HepG2 (cell line): Measurements from ENCODE around the gene KPNB1. TPM values are rescaled to one million over a fixed set of nuclear protein-coding genes. Genes with fewer than 3 reads are reported as not detected.

Experiments
- ATAC-seq: fragments of 200-7000 bp; cut with Tn5 transposase; 3 replicates; pipeline ENCODE4 v1.9.1; 2020; ENCODE audit warnings: mild to moderate bottlenecking, moderate library complexity
- BruUV-seq: library from RNA; stranded (reverse); fragments of 400-500 nt; replicated peaks from 2 replicates; lab custom pipeline; 2021; lab: Mats Ljungman, UMichigan
- CTCF ChIA-PET: fragments of 300-600 bp; formaldehyde crosslinking; extraction: SDS; loops from one replicate; lab custom pipeline; 2021; ENCODE audit warnings: low total read pairs, inconsistent platforms, low intra/inter-chr PET ratio; lab: Yijun Ruan, JAX
- POLR2A ChIA-PET: fragments of 350-600 bp; sonication (Branson Sonifier 250); formaldehyde crosslinking; loops from one replicate; lab custom pipeline; 2020; ENCODE audit warnings: antibody characterized with exemption, inconsistent platforms; lab: Yijun Ruan, JAX
- DNase-seq: peaks from one replicate; pipeline ENCODE4 v3.0.0-alpha.2; 2015; ENCODE audit warnings: low spot score
- FAIRE-seq: peaks from 3 replicates; lab custom pipeline; 2011; peaks lifted over from hg19 to GRCh38; lab: Jason Lieb, UNC
- H2AFZ ChIP-seq: one replicate; pipeline ENCODE4 v1.6.1; 2011; ENCODE audit warnings: low read length, inconsistent platforms
- H3K27ac ChIP-seq: fragments of 300-600 bp; 3 replicates; pipeline ENCODE4 v1.8.0; 2011; ENCODE audit warnings: mixed run types, mild to moderate bottlenecking, mixed read lengths, low read length, inconsistent platforms; ENCODE audit not compliant: insufficient read depth; ENCODE audit errors: extremely low read length
- H3K27me3 ChIP-seq, 2 experiments: fragments of 200-600 bp in 1 of 2; 2 replicates in 1 of 2; 3 replicates in 1 of 2; pipeline versions ENCODE4 v1.6.0 to v1.8.0; 2011; ENCODE audit warnings: low read length in 2 of 2, mild to moderate bottlenecking in 2 of 2, moderate library complexity in 2 of 2, inconsistent platforms in 1 of 2; ENCODE audit not compliant: insufficient read depth in 2 of 2, control insufficient read depth in 1 of 2
- H3K36me3 ChIP-seq, 2 experiments: fragments of 200-600 bp in 1 of 2; replicated peaks in 1 of 2; 2 replicates in 1 of 2; 3 replicates in 1 of 2; pipeline versions ENCODE4 v1.5.1 to v1.8.0; 2011; ENCODE audit warnings: low read length in 2 of 2, inconsistent platforms in 1 of 2; ENCODE audit not compliant: insufficient read depth in 2 of 2, control insufficient read depth in 1 of 2
- H3K4me1 ChIP-seq: 2 replicates; pipeline ENCODE4 v1.5.1; 2012; ENCODE audit warnings: low read length, inconsistent platforms; ENCODE audit not compliant: insufficient read depth
- H3K4me2 ChIP-seq: 2 replicates; pipeline ENCODE4 v1.6.0; 2011; ENCODE audit warnings: low read depth, low read length, inconsistent platforms
- H3K4me3 ChIP-seq, 3 experiments: fragments of 200-600 bp in 1 of 3; sonication (generic), shearing (Covaris generic) in 1 of 3; replicated peaks in 1 of 3; 2 replicates each; pipeline ENCODE4 v1.5.1; 2011 to 2016; ENCODE audit warnings: low read length in 3 of 3, inconsistent platforms in 2 of 3, low read depth in 2 of 3, mild to moderate bottlenecking in 2 of 3, control low read depth in 1 of 3, mixed read lengths in 1 of 3; ENCODE audit not compliant: insufficient read depth in 1 of 3
- H3K79me2 ChIP-seq: one replicate; pipeline ENCODE4 v1.6.1; 2011; ENCODE audit warnings: low read length, inconsistent platforms; ENCODE audit not compliant: insufficient read depth
- H3K9ac ChIP-seq: 2 replicates; pipeline ENCODE4 v1.6.0; 2011; ENCODE audit warnings: mild to moderate bottlenecking, low read depth, low read length, inconsistent platforms; ENCODE audit not compliant: insufficient read depth
- H3K9me3 ChIP-seq: 2 replicates; pipeline ENCODE4 v1.5.1; 2012; ENCODE audit warnings: mild to moderate bottlenecking, low read length
- H4K20me1 ChIP-seq: 2 replicates; pipeline ENCODE4 v1.6.0; 2011; ENCODE audit warnings: inconsistent platforms, mild to moderate bottlenecking, low read length, moderate library complexity; ENCODE audit not compliant: insufficient read depth
- ARID2 ChIP-seq: sonication (generic); formaldehyde crosslinking; IDR thresholded peaks from 2 replicates; pipeline ENCODE4 v1.8.1; 2022; ENCODE audit warnings: mild to moderate bottlenecking, missing genetic modification reagents, borderline replicate concordance
- CC2D1A ChIP-seq: sonication (generic); formaldehyde crosslinking; IDR thresholded peaks from 2 replicates; pipeline ENCODE4 v1.8.1; 2023; ENCODE audit warnings: mild to moderate bottlenecking, missing genetic modification reagents
- CCDC6 ChIP-seq: sonication (generic); formaldehyde crosslinking; IDR thresholded peaks from 2 replicates; pipeline ENCODE4 v1.8.1; 2022; ENCODE audit warnings: mild to moderate bottlenecking, missing genetic modification reagents, moderate library complexity
- CENPX ChIP-seq: sonication (generic); formaldehyde crosslinking; IDR thresholded peaks from 2 replicates; pipeline ENCODE4 v1.9.0; 2021; ENCODE audit warnings: mild to moderate bottlenecking, missing genetic modification reagents, moderate library complexity
- EP300 ChIP-seq, 3 experiments: sonication (generic) in 1 of 3; formaldehyde crosslinking in 1 of 3; IDR thresholded peaks; 2 replicates each; pipeline versions ENCODE4 v1.5.1 to v1.6.1; 2011 to 2020; ENCODE audit warnings: low read depth in 2 of 3, low read length in 2 of 3, borderline replicate concordance in 1 of 3, improper control_type of control experiment in 1 of 3, mild to moderate bottlenecking in 1 of 3, missing genetic modification reagents in 1 of 3, moderate library complexity in 1 of 3
- FOXP1 ChIP-seq, 2 experiments: fragments of 450-650 bp in 1 of 2; IDR thresholded peaks; 2 replicates each; pipeline ENCODE4 v1.6.1; 2017 to 2018; ENCODE audit warnings: antibody characterized with exemption in 1 of 2
- KLF11 ChIP-seq: IDR thresholded peaks from 2 replicates; pipeline ENCODE4 v1.6.1; 2016; ENCODE audit warnings: missing compliant biosample characterization
- MEF2D ChIP-seq: sonication (generic); formaldehyde crosslinking; IDR thresholded peaks from 2 replicates; pipeline ENCODE4 v1.5.1; 2020; ENCODE audit warnings: mild to moderate bottlenecking, missing genetic modification reagents
- NPAS2 ChIP-seq: sonication (generic); formaldehyde crosslinking; IDR thresholded peaks from 2 replicates; pipeline ENCODE4 v1.8.0; 2022; ENCODE audit warnings: mild to moderate bottlenecking, missing genetic modification reagents, borderline replicate concordance
- NR2F1 ChIP-seq, 2 experiments: fragments of 450-650 bp in 1 of 2; formaldehyde crosslinking in 1 of 2; IDR thresholded peaks; 2 replicates each; pipeline versions ENCODE4 v1.5.0 to v1.6.1; 2016 to 2020; ENCODE audit warnings: mild to moderate bottlenecking in 1 of 2, missing compliant biosample characterization in 1 of 2, missing genetic modification reagents in 1 of 2, moderate library complexity in 1 of 2
- REPIN1 ChIP-seq: sonication (generic); formaldehyde crosslinking; IDR thresholded peaks from 2 replicates; pipeline ENCODE4 v1.8.0; 2022; ENCODE audit warnings: missing genetic modification reagents, low read depth, mild to moderate bottlenecking, borderline replicate concordance
- TEAD3 ChIP-seq: optimal IDR thresholded peaks from 2 replicates; pipeline ENCODE3; 2016; ENCODE audit warnings: borderline replicate concordance
- YEATS4 ChIP-seq: sonication (generic); formaldehyde crosslinking; IDR thresholded peaks from 2 replicates; pipeline ENCODE4 v1.4.0; 2020; ENCODE audit warnings: missing genetic modification reagents, borderline replicate concordance
- ZFP36 ChIP-seq: fragments of 150-350 bp; IDR thresholded peaks from 2 replicates; pipeline ENCODE4 v1.6.1; 2018; ENCODE audit warnings: borderline replicate concordance, low read length, low read depth; ENCODE audit not compliant: partially characterized antibody
- ZFP82 ChIP-seq: sonication (generic); formaldehyde crosslinking; IDR thresholded peaks from 2 replicates; pipeline ENCODE4 v1.5.1; 2020; ENCODE audit warnings: mild to moderate bottlenecking, missing genetic modification reagents, borderline replicate concordance
- ZNF30 ChIP-seq: sonication (generic); formaldehyde crosslinking; IDR thresholded peaks from 2 replicates; pipeline ENCODE4 v1.5.0; 2020; ENCODE audit warnings: mild to moderate bottlenecking, missing genetic modification reagents
- WGBS: methylation state at CpG from one replicate; pipeline ENCODE4 v1.1.6; 2017; ENCODE audit warnings: low lambda C conversion rate; 5-methylcytosine and 5-hydroxymethylcytosine counted together
- in situ Hi-C: cut with HindIII; loops from 2 replicates; pipeline ENCODE4 v1.10.0; 2017; ENCODE audit warnings: low pct_unique_long_range_greater_than_20kb; ENCODE audit not compliant: extremely low pct_ligation_motif_present
- intact Hi-C: fragments of 100-400 bp; cut with micrococcal nuclease; formaldehyde crosslinking; loops from one replicate; pipeline ENCODE4 v1.10.0; 2022; ENCODE audit not compliant: unreplicated experiment
- polyA plus RNA-seq, 8 experiments: library from polyadenylated mRNA; depleted of rRNA in 3 of 8; stranded (reverse) in 7 of 8; unstranded in 1 of 8; fragments of >200 nt; fragmentation: Illumina TruSeq in 4 of 8; extraction: Trizol in 4 of 8; gene quantifications; 2 replicates each; pipeline versions ENCODE4 v1.2.1 to v1.2.3, GENCODE V29; 2011 to 2016; ENCODE audit warnings: low read depth in 4 of 8, missing spikeins in 1 of 8, mixed read lengths in 1 of 8; ENCODE audit not compliant: insufficient read depth in 1 of 8
- total RNA-seq, 5 experiments: library from RNA; depleted of rRNA; stranded (reverse); fragments of >200 nt; fragmentation: Illumina TruSeq; extraction: Trizol; gene quantifications; 2 replicates each; pipeline ENCODE4 v1.2.3, GENCODE V29; 2016; ENCODE audit warnings: low read depth in 1 of 5
- TF ChIP-seq, protein P1 (sequence below): sonication (generic); formaldehyde crosslinking; IDR thresholded peaks from 2 replicates; pipeline ENCODE4 v1.5.1; 2020; ENCODE audit warnings: missing genetic modification reagents, mild to moderate bottlenecking, borderline replicate concordance
- TF ChIP-seq, protein P2 (sequence below): sonication (generic); formaldehyde crosslinking; conservative IDR thresholded peaks from 2 replicates; pipeline ENCODE4 v1.8.0; 2022; ENCODE audit warnings: mild to moderate bottlenecking, moderate library complexity, missing genetic modification reagents

The KPNB1 gene
- total and polyA plus RNA-seq, 2 of the 13 experiments (the other 11 are each of a cell fraction or from before 2014, with no cell fraction given), result 164 to 424 TPM

DNA sequence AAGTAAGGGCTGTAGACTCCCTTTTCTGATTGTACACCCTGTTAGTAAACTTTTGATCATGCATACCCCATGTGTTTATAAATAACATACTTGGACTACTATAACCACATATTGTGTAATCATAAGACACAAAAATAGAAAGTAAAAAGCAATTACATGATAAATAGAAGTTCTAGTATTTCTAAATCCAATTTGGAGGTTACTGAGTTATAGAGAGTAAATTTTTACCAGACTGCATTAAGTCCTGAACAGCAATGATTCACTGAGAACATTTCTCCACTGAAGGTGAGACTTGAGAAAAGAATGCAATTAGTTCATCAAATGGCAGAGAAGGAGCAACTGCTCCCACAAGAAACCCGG lies 36.5 kb downstream of the KPNB1 start (continued):
- TF ChIP-seq MEF2D (CRISPR knock-in tag), result no peak
- TF ChIP-seq YEATS4 (CRISPR knock-in tag), result 0 out of 2 replicates have a peak, but pooled peaks have one; percentile 30

DNA sequence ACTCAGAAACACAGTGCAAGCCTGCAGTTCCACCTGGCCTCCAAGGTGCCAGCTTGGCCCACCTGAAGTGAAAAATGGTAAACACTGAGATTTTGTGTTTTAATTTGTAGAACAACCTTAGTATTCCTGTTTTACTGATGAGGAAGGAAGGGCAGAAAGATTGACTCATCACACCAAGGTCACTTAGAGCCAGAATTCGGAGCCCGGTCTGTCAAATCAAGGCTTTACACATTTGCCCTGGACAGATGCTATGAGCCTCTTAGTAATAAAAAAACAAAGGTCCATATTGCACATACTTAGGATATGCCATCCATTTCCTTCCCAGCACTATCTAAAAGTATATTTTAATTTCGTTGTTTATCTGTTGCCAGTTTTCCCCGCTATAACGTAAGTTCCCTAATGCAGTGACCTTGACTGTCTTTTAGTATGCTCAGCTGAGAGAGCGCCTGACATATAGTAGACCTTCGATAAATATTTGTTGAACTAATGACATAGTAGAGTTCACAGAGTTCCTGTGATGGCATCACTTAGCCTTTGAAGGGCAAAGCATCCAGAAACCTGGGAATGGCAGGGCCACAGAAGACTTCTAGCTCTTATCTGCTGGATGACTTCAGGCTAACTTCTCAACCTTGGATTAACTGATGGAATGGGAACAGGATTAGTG lies 37.1 kb downstream of the KPNB1 start:
- H2AFZ ChIP-seq, result no peak overlapping the region
- H3K4me3 ChIP-seq, result no peak overlapping the region; a peak in 1 of 6 replicates
- peak overlapping the region; percentile 49 for H3K27ac ChIP-seq
- intact Hi-C loops (loop anchor here (5.0 kb wide), 1 partner anchor 34 kb away; no protein-coding TSS in a partner anchor), in situ Hi-C loops (no loop called here)
- peaks cover 9% of the 10 kb centered on the region; the same call in 1 of the 2 replicates for H4K20me1 ChIP-seq
- peak; percentile 80 for ATAC-seq
- no peaks in the 10 kb centered on the region for H3K79me2 ChIP-seq
- H3K27me3 ChIP-seq, result no peaks in the 10 kb centered on the region
- ChIA-PET POLR2A (interaction anchor here (1.0 to 3.1 kb wide), 5 partner anchors 8 to 362 kb away, joined by 3 to 22 read pairs (median 3); partner anchors contain the start of genes KPNB1, NFE2L1, OSBPL7 and PNPO), CTCF (no interaction called here)
- FAIRE-seq, result peak; percentile 64
- no peaks in the 10 kb centered on the region for H3K9me3 ChIP-seq
- peak overlapping the region; percentile 25; the same call in 1 of the 2 replicates for H3K4me2 ChIP-seq
- no peak overlapping the region for H3K9ac ChIP-seq
- H3K36me3 ChIP-seq, result peaks cover 7 to 16% of the 10 kb centered on the region in 2 experiments
- no TSS peak for BruUV-seq
- H3K4me1 ChIP-seq, result peaks cover 41% of the 10 kb centered on the region
- peak; percentile 90 for DNase-seq
- WGBS, result 12% methylated on average over 7 of the region's 7 CpGs
- TF ChIP-seq KLF11 (CRISPR knock-in tag) (no peak), REPIN1 (CRISPR knock-in tag) (no peak), FOXP1 (IDR thresholded peaks at IDR 0.05) (no peak), FOXP1 (CRISPR knock-in tag; IDR thresholded peaks at IDR 0.05) (peak; percentile 55), CENPX (CRISPR knock-in tag) (no peak), TEAD3 (CRISPR knock-in tag) (peak; percentile 23), NR2F1 (CRISPR knock-in tag; IDR thresholded peaks at IDR 0.05) (peak in 1 of 2 experiments; percentile 83; a peak in 2 of 4 replicates), ARID2 (no peak), ZNF30 (CRISPR knock-in tag) (no peak), NPAS2 (no peak), CC2D1A (CRISPR knock-in tag) (no peak), EP300 (IDR thresholded peaks at IDR 0.05; ENCODE audit: low read depth in 2 of 2, low read length in 2 of 2) (0 out of 4 replicates have a peak, but pooled peaks of 1 of the 2 experiments have one; percentile 22), EP300 (CRISPR knock-in tag; IDR thresholded peaks at IDR 0.05; ENCODE audit: borderline replicate concordance) (no peak; the same call in 1 of the 2 replicates), ZFP82 (no peak), ZFP36 (no peak), CCDC6 (CRISPR knock-in tag) (no peak)
- TF ChIP-seq, protein P1, sequence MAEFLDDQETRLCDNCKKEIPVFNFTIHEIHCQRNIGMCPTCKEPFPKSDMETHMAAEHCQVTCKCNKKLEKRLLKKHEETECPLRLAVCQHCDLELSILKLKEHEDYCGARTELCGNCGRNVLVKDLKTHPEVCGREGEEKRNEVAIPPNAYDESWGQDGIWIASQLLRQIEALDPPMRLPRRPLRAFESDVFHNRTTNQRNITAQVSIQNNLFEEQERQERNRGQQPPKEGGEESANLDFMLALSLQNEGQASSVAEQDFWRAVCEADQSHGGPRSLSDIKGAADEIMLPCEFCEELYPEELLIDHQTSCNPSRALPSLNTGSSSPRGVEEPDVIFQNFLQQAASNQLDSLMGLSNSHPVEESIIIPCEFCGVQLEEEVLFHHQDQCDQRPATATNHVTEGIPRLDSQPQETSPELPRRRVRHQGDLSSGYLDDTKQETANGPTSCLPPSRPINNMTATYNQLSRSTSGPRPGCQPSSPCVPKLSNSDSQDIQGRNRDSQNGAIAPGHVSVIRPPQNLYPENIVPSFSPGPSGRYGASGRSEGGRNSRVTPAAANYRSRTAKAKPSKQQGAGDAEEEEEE (CRISPR knock-in tag), result no peak
- TF ChIP-seq, protein P2, sequence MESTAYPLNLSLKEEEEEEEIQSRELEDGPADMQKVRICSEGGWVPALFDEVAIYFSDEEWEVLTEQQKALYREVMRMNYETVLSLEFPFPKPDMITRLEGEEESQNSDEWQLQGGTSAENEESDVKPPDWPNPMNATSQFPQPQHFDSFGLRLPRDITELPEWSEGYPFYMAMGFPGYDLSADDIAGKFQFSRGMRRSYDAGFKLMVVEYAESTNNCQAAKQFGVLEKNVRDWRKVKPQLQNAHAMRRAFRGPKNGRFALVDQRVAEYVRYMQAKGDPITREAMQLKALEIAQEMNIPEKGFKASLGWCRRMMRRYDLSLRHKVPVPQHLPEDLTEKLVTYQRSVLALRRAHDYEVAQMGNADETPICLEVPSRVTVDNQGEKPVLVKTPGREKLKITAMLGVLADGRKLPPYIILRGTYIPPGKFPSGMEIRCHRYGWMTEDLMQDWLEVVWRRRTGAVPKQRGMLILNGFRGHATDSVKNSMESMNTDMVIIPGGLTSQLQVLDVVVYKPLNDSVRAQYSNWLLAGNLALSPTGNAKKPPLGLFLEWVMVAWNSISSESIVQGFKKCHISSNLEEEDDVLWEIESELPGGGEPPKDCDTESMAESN (CRISPR knock-in tag), result no peak
